Measurements from ENCODE around the gene SIGLEC8. TPM values are rescaled to one million over a fixed set of nuclear protein-coding genes. Genes with fewer than 3 reads are reported as not detected.

The SIGLEC8 gene
- total RNA-seq: not detected in 2 replicates
- long read RNA-seq: 0 reads

DNA sequence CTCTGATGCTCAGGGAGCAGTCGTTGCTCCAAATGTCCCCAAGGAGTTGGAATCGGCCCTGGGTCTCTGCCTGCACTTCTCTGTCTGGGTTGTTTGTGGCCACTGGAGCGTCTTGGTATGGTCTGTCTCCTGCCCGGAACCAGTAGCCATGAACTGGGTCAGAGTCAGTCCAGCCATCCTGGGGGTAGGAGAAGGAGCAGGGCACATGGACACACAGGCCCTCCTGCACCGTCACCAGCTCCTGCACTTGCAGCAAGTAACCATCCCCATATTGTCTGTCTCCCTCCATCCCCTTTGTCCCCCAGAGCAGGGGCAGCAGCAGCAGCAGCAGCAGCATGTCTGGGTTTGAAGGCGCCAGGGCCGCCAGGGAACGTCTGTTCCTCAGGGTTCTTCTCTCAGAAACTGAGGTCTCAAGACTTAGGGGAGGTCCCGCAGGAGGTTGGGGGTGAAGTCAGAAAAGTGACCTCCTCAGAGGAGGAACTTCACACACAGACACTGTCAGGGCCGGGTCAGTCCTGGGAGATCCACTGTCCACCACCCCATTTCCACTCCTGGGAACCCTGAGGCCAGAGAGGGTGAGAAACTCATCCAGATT lies at the start of gene SIGLEC8:
Gene SIGLEC8, minus strand, starts transcription at position 404 of the 595 bp plus-strand sequence. Its CDS starts 67 bp downstream, at position 337.
- no peak for DNase-seq (ENCODE audit: low spot score, unreplicated experiment)
- TF ChIP-seq CTCF (IDR thresholded peaks at IDR 0.05; ENCODE audit: unreplicated experiment): no peak
- H3K4me3 Mint-ChIP-seq (ENCODE audit: low read depth): no peak within 1 kb of the TSS
- peaks cover 22% of the 10 kb centered on the region for H3K27me3 Mint-ChIP-seq
- no peaks in the 10 kb centered on the region for H3K4me1 Mint-ChIP-seq (ENCODE audit: low read depth)
- H3K36me3 Mint-ChIP-seq (ENCODE audit: insufficient read depth): no peaks in the 10 kb centered on the region
- H3K9me3 Mint-ChIP-seq (ENCODE audit: low read depth): no peaks in the 10 kb centered on the region
- no peak within 1 kb of the TSS for H3K27ac Mint-ChIP-seq

- Mint-ChIP-seq H3K4me3 (ENCODE audit: low read depth) (no peak overlapping the region), H3K36me3 (ENCODE audit: insufficient read depth) (no peaks in the 10 kb centered on the region), H3K27me3 (peaks cover 21% of the 10 kb centered on the region), H3K27ac (no peak overlapping the region), H3K4me1 (ENCODE audit: low read depth) (no peaks in the 10 kb centered on the region), H3K9me3 (ENCODE audit: low read depth) (peaks cover 7% of the 10 kb centered on the region)
- TF ChIP-seq CTCF (IDR thresholded peaks at IDR 0.05; ENCODE audit: unreplicated experiment): no peak
- DNase-seq (ENCODE audit: low spot score, unreplicated experiment): no peak
Measured at GRCh38 chr19:51507640-51508058, 49.4 kb upstream of the SIGLEC8 start.

- TF ChIP-seq CTCF (IDR thresholded peaks at IDR 0.05; ENCODE audit: unreplicated experiment): no peak
- Mint-ChIP-seq H3K27ac (no peak overlapping the region), H3K4me1 (ENCODE audit: low read depth) (no peaks in the 10 kb centered on the region), H3K9me3 (ENCODE audit: low read depth) (peaks cover 7% of the 10 kb centered on the region), H3K36me3 (ENCODE audit: insufficient read depth) (no peaks in the 10 kb centered on the region), H3K27me3 (peaks cover 19% of the 10 kb centered on the region), H3K4me3 (ENCODE audit: low read depth) (no peak overlapping the region)
- DNase-seq (ENCODE audit: low spot score, unreplicated experiment): no peak
Measured at GRCh38 chr19:51507192-51507591, 48.9 kb upstream of the SIGLEC8 start.

GRCh38 chr19:51505904-51506303 lies 47.6 kb upstream of the SIGLEC8 start:
- H3K4me3 Mint-ChIP-seq (ENCODE audit: low read depth): no peak overlapping the region
- no peak overlapping the region for H3K27ac Mint-ChIP-seq
- no peak for TF ChIP-seq CTCF (IDR thresholded peaks at IDR 0.05; ENCODE audit: unreplicated experiment)
- peaks cover 7% of the 10 kb centered on the region for H3K9me3 Mint-ChIP-seq (ENCODE audit: low read depth)
- no peaks in the 10 kb centered on the region for H3K4me1 Mint-ChIP-seq (ENCODE audit: low read depth)
- no peak for DNase-seq (ENCODE audit: low spot score, unreplicated experiment)
- peaks cover 14% of the 10 kb centered on the region for H3K27me3 Mint-ChIP-seq
- no peaks in the 10 kb centered on the region for H3K36me3 Mint-ChIP-seq (ENCODE audit: insufficient read depth)

- no peaks in the 10 kb centered on the region for H3K4me1 Mint-ChIP-seq (ENCODE audit: low read depth)
- TF ChIP-seq CTCF (IDR thresholded peaks at IDR 0.05; ENCODE audit: unreplicated experiment): no peak
- no peak overlapping the region for H3K4me3 Mint-ChIP-seq (ENCODE audit: low read depth)
- H3K27ac Mint-ChIP-seq: no peak overlapping the region
- peaks cover 7% of the 10 kb centered on the region for H3K9me3 Mint-ChIP-seq (ENCODE audit: low read depth)
- no peaks in the 10 kb centered on the region for H3K36me3 Mint-ChIP-seq (ENCODE audit: insufficient read depth)
- no peak for DNase-seq (ENCODE audit: low spot score, unreplicated experiment)
- H3K27me3 Mint-ChIP-seq: peaks cover 10% of the 10 kb centered on the region
Measured at GRCh38 chr19:51503896-51504295, 45.6 kb upstream of the SIGLEC8 start.

All from progenitor cell of endocrine pancreas (in vitro differentiated cells).